SJCRH30 (cell line): ENCODE results near the gene ATRNL1. TPM values are rescaled to one million over a fixed set of nuclear protein-coding genes. Genes with fewer than 3 reads are reported as not detected.
"Not testable (repeated sequence)": the region's sequence is repeated elsewhere in the genome, so short reads cannot be mapped to it uniquely, and the experiment has no call there.

Experiments used
- DNase-seq, 2 experiments: peaks; one replicate each; pipeline ENCODE4 v3.0.0-alpha.2; 2015 to 2020
- H3K27ac ChIP-seq: fragments of 250-450 bp; sonication (Bioruptor Pico); 2 replicates; pipeline ENCODE4 v1.5.1; 2020; ENCODE audit warnings: mild to moderate bottlenecking, moderate library complexity
- H3K27me3 ChIP-seq: fragments of 250-450 bp; sonication (Bioruptor Pico); 2 replicates; pipeline ENCODE4 v1.5.1; 2020; ENCODE audit warnings: mild to moderate bottlenecking, moderate library complexity
- H3K36me3 ChIP-seq: fragments of 250-450 bp; sonication (Bioruptor Pico); 2 replicates; pipeline ENCODE4 v1.5.1; 2020; ENCODE audit warnings: mild to moderate bottlenecking, moderate library complexity
- H3K4me1 ChIP-seq: fragments of 250-450 bp; sonication (Bioruptor Pico); 2 replicates; pipeline ENCODE4 v1.5.1; 2020; ENCODE audit warnings: mild to moderate bottlenecking, moderate library complexity
- H3K4me3 ChIP-seq: fragments of 250-450 bp; sonication (Bioruptor Pico); 2 replicates; pipeline ENCODE4 v1.5.1; 2020; ENCODE audit warnings: mild to moderate bottlenecking, moderate library complexity
- H3K9me3 ChIP-seq: fragments of 250-450 bp; sonication (Bioruptor Pico); replicated peaks from 2 replicates; pipeline ENCODE4 v1.5.1; 2020; ENCODE audit warnings: mild to moderate bottlenecking, moderate library complexity
- total RNA-seq: library from RNA; depleted of rRNA; stranded (reverse); fragments of >200 nt; shearing (Covaris generic); gene quantifications from 2 replicates; pipeline ENCODE4 v1.2.3, GENCODE V29; 2014

Gene ATRNL1
- total RNA-seq, 1 experiment from 2014 or later, result 26.3 TPM

DNA sequence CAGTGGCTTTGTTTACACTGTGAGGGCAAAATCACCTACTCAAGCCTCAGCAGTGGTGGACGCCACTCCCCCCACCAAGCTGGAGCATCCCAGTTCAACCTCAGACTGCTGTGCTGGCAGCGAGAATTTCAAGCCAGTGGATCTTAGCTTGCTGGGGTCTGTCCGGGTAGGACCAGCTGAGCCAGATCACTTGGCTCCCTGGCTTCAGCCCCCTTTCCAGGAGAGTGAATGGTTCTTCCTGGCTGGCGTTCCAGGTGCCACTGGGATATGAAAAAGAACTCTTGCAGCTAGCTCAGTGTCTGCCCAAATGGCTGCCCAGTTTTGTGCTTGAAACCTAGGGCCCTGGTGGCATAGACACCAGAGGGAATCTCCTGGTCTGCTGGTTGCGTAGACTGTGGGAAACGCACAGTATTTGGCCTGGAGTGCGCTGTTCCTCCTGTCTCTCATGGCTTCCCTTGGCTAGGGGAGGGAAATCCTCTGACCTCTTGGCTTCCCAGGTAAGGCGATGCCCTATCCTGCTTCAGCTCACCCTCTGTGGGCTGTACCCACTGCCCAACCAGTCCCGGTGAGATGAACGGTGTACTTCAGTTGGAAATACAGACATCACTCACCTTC is 398.5 kb downstream of the ATRNL1 start:
- H3K4me3 ChIP-seq, result no peak overlapping the region
- no peak overlapping the region for H3K27ac ChIP-seq
- no peaks in the 10 kb centered on the region for H3K4me1 ChIP-seq
- H3K9me3 ChIP-seq, result no peaks in the 10 kb centered on the region
- H3K27me3 ChIP-seq, result no peaks in the 10 kb centered on the region
- no peaks in the 10 kb centered on the region for H3K36me3 ChIP-seq
- DNase-seq, result no peak

DNA sequence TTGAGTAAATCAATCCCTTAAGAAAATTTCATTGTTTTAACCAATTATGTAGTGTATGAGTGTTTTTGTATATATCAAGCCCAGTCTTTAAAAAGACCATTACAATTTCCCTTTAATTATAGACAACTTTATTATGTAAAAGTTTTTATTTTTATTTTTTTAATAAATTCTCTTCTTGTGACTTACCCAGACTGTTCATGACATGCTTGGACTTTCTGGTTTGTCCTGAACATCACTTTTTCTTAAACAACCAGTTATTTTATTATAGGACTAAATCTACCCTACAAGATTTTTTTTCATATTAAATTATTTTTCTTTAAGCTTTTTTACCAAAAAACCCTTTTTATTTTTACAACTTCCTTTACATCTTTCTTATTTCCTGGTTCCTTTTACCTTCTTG is 410.4 kb downstream of the ATRNL1 start:
- Histone ChIP-seq H3K27me3 (no peaks in the 10 kb centered on the region), H3K4me3 (no peak overlapping the region), H3K9me3 (peaks cover 14% of the 10 kb centered on the region; the same call in 1 of the 2 replicates), H3K4me1 (no peaks in the 10 kb centered on the region; the same call in 1 of the 2 replicates), H3K36me3 (no peaks in the 10 kb centered on the region), H3K27ac (no peak overlapping the region)
- peak in 1 of 2 experiments; percentile 10 for DNase-seq

- Histone ChIP-seq H3K9me3 (no peaks in the 10 kb centered on the region; the same call in 1 of the 2 replicates), H3K27me3 (no peaks in the 10 kb centered on the region), H3K4me3 (no peak overlapping the region), H3K36me3 (no peaks in the 10 kb centered on the region), H3K27ac (no peak overlapping the region), H3K4me1 (no peaks in the 10 kb centered on the region)
- DNase-seq, result no peak
Observed at GRCh38 chr10:115514895-115515294, 421.7 kb downstream of the ATRNL1 start.

DNA sequence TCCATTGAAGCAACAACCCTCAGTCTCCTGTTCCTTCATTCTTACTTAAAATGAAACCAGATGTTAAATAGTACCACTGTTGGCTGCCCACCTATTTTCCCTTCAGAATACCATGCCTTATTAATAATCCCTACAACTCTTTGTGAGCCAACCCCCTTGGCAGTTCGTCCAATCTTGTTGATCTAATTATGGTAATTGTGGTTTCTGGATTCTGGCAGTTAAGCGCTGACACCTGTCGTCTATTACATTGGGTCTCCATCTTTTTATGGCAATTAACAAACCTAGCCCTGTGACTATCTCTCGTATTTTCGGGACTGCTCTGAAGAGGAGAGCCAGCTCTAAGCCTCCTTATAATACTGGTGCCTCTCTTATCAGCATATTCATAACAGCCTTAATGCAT is 432.0 kb downstream of the ATRNL1 start:
- peak; percentile 55 to 82 for DNase-seq
- no peaks in the 10 kb centered on the region for H3K36me3 ChIP-seq

GRCh38 chr10:115527682-115528081 is 434.5 kb downstream of the ATRNL1 start:
- H3K27me3 ChIP-seq, H3K27ac ChIP-seq, H3K36me3 ChIP-seq, H3K9me3 ChIP-seq, DNase-seq, H3K4me3 ChIP-seq: not testable (repeated sequence)
- peaks cover 18% of the 10 kb centered on the region for H3K4me1 ChIP-seq

More for the DNA sequence above, 432.0 kb downstream of the ATRNL1 start:
- Histone ChIP-seq H3K4me3 (peak overlapping the region; percentile 10), H3K27me3 (no peaks in the 10 kb centered on the region), H3K9me3 (0 out of 2 replicates have a peak, but pooled peaks cover 3% of the 10 kb centered on the region), H3K4me1 (peaks cover 18% of the 10 kb centered on the region), H3K27ac (peak overlapping the region; percentile 57)

DNA sequence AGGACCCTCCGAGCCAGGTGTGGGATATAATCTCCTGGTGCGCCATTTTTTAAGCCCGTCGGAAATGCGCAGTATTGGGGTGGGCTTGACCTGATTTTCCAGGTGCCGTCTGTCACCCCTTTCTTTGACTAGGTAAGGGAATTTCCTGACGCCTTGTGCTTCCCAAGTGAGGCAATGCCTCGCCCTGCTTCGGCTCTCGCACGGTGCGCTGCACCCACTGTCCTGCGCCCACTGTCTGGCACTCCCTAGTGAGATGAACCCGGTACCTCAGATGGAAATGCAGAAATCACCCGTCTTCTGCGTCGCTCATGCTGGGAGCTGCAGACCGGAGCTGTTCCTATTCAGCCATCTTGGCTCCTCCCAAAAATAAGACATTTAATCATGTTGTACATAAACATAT is 443.2 kb downstream of the ATRNL1 start:
- H3K4me3 ChIP-seq, H3K27me3 ChIP-seq, H3K9me3 ChIP-seq, H3K36me3 ChIP-seq, DNase-seq, H3K4me1 ChIP-seq, H3K27ac ChIP-seq: not testable (repeated sequence)

- H3K9me3 ChIP-seq, result no peaks in the 10 kb centered on the region
- DNase-seq, result no peak
- H3K27me3 ChIP-seq, result no peaks in the 10 kb centered on the region
- H3K27ac ChIP-seq, result no peak overlapping the region
- no peak overlapping the region for H3K4me3 ChIP-seq
- no peaks in the 10 kb centered on the region for H3K4me1 ChIP-seq
- no peaks in the 10 kb centered on the region for H3K36me3 ChIP-seq
Observed at GRCh38 chr10:115539142-115539762, 446.1 kb downstream of the ATRNL1 start.

- Histone ChIP-seq H3K4me1 (no peaks in the 10 kb centered on the region), H3K27ac (no peak overlapping the region), H3K36me3 (no peaks in the 10 kb centered on the region), H3K27me3 (no peaks in the 10 kb centered on the region), H3K4me3 (no peak overlapping the region), H3K9me3 (no peaks in the 10 kb centered on the region)
- no peak for DNase-seq
Observed at GRCh38 chr10:115555887-115556402, 462.8 kb downstream of the ATRNL1 start.

- no peaks in the 10 kb centered on the region for H3K36me3 ChIP-seq
- no peaks in the 10 kb centered on the region for H3K27me3 ChIP-seq
- H3K4me1 ChIP-seq, result no peaks in the 10 kb centered on the region
- DNase-seq, result no peak
- no peak overlapping the region for H3K27ac ChIP-seq
- H3K4me3 ChIP-seq, result no peak overlapping the region
- no peaks in the 10 kb centered on the region for H3K9me3 ChIP-seq
Observed at GRCh38 chr10:115558252-115558651, 465.1 kb downstream of the ATRNL1 start.

DNA sequence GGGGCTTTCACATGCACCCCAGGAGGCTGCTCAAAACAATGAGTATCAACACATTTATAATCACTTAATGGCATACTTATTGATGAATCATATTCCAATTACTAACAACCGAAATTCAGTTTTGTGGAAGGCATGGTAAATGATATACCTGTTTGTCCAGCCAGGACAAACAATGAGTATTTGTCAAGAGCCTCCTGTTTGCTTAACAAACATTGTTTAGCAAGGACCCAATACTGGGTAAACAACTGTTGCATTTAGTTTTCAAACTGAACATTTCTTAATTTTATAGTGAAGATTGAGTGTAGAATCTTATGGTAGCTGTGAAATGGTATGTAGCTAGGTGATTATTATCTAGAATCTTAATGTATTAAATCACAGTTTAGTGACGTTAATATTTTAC is 473.7 kb downstream of the ATRNL1 start:
- no peak overlapping the region for H3K27ac ChIP-seq

DNA sequence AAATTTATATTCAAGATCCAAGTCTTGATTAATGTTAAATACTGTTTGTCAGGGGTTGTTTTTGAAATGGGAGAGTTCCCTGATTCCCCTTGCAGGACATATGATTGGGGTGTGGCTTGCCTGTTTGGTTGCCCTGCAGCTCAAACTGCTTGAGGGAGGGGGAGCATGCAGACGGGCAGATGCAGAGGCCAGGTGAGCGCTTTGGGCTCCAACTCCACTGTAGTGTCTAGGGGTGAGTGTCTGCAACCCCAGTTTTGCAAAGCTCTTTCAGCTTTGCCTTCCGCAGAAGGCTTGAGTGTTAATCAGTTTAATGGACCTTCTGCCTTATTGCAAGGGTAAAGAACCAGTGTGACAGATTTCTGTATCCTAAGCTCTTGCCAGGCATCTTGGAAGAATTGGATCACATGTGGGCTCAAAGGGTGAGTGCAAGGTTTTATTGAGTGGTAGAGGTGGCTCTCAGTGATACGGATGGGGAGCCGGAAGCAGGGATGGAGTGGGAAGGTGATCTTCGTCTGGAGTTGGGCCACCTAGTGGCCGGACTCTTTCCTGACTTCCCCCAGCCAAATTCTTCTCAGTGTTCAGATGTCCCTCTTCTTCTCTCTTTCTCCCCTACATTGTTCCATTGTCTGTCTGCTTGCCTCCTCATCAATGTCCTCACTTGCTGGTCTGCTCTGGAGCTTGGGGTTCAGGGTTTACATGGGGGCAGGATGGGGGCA is 479.7 kb downstream of the ATRNL1 start:
- Histone ChIP-seq H3K4me1 (no peaks in the 10 kb centered on the region), H3K4me3 (no peak overlapping the region), H3K27me3 (no peaks in the 10 kb centered on the region), H3K36me3 (no peaks in the 10 kb centered on the region), H3K9me3 (no peaks in the 10 kb centered on the region; the same call in 1 of the 2 replicates), H3K27ac (no peak overlapping the region)
- peak in 1 of 2 experiments; percentile 28 for DNase-seq

More for the DNA sequence above, 473.7 kb downstream of the ATRNL1 start:
- Histone ChIP-seq H3K4me1 (no peaks in the 10 kb centered on the region), H3K27me3 (no peaks in the 10 kb centered on the region), H3K36me3 (no peaks in the 10 kb centered on the region), H3K9me3 (no peaks in the 10 kb centered on the region), H3K4me3 (no peak overlapping the region)
- no peak for DNase-seq

DNA sequence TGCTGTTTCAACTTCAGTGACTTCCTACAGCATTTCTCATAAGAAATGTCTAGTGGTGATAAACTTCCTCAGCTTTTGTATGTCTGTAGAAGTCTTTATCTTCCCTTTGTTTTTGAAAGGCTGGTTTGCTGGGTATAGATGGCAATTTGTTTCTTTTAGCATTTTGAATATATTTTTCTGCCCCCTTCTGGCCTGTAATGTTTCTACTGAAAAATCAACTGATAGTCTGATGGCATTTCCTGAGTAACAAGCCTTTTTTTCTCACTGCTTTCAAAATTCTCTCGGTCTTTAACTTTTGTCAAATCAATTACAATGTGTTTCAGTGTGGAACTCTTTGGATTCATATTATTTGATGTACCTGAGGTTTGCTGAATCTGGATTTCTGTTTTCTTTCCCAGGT is 487.1 kb downstream of the ATRNL1 start:
- H3K9me3 ChIP-seq, result peaks cover 3% of the 10 kb centered on the region; the same call in 1 of the 2 replicates
- H3K4me3 ChIP-seq, result no peak overlapping the region
- no peaks in the 10 kb centered on the region for H3K4me1 ChIP-seq
- H3K27ac ChIP-seq, result no peak overlapping the region
- H3K27me3 ChIP-seq, result no peaks in the 10 kb centered on the region; the same call in 1 of the 2 replicates
- H3K36me3 ChIP-seq, result no peaks in the 10 kb centered on the region
- DNase-seq, result no peak

DNA sequence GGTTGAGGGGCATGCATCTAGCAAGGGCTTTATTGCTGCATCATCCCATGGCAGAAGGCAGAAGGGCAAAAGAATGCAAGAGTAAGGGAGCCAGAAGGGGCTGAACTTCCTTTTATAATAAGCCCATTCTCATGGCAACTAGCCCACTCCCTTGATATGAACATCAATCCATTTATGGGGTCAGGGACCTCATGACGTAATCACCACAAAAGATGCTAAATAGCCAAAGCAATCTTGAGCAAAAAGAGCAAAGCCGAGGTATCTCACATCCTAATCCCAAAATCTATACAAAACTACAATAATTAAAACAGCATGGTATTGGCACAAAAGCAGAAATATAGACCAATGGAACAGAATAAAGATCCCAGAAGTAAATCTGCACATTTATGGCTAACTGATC is 499.9 kb downstream of the ATRNL1 start:
- H3K4me3 ChIP-seq, result no peak overlapping the region
- DNase-seq, result no peak
- no peaks in the 10 kb centered on the region for H3K27me3 ChIP-seq
- no peaks in the 10 kb centered on the region for H3K36me3 ChIP-seq
- no peaks in the 10 kb centered on the region for H3K4me1 ChIP-seq
- H3K27ac ChIP-seq, result no peak overlapping the region
- no peaks in the 10 kb centered on the region for H3K9me3 ChIP-seq

DNA sequence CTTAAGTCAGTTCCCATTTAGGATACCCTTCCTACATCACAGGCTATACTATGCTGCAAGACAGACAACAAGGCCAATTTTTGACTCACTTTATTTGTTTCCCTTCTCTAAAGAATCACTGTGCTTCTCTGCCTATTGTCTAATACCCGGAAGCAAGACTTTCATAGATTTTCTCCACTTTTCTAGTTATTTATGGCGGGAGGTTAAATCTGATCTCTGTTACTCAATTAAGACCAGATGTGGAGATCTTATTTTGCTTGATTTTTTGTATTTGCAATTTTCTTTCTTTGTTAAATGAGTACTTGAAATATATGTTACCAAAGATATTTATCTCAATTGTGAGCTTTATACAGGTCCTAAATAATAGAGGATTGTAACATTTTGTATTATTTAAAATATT is 511.5 kb downstream of the ATRNL1 start:
- Histone ChIP-seq H3K9me3 (no peaks in the 10 kb centered on the region), H3K27ac (peak overlapping the region; percentile 4; the same call in 1 of the 2 replicates), H3K4me3 (no peak overlapping the region), H3K36me3 (no peaks in the 10 kb centered on the region), H3K27me3 (no peaks in the 10 kb centered on the region), H3K4me1 (peaks cover 46% of the 10 kb centered on the region)
- no peak for DNase-seq

DNA sequence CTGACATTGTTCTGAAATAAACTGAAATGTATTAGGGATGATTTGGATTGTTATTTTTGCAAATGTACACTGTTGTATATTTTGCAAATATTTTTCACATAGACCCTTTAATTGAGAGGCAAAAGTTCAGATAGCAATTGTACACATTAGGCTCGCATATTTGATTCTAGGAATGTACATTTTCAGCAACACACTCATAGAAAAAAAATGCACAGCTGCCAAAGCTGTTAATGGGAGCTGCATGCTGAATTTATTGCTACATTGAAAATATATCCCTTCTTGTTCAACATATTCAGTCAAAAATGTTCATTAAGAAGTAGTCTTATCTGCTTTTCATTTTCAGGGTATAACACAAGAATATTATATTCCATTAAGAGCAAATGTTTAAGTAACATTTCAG is 512.9 kb downstream of the ATRNL1 start:
- Histone ChIP-seq H3K27me3 (no peaks in the 10 kb centered on the region), H3K4me1 (peaks cover 46% of the 10 kb centered on the region), H3K9me3 (no peaks in the 10 kb centered on the region), H3K36me3 (no peaks in the 10 kb centered on the region), H3K4me3 (no peak overlapping the region), H3K27ac (peak overlapping the region; percentile 88)
- DNase-seq, result peak; percentile 26 to 47
